SK-N-SH (cell line): ENCODE data around the gene KLHDC9. TPM values are rescaled to one million over a fixed set of nuclear protein-coding genes. Genes with fewer than 3 reads are reported as not detected.

Source experiments
- CTCF ChIA-PET: fragments of 300-600, 350-600 bp; formaldehyde crosslinking; extraction: SDS; loops from one replicate; lab custom pipeline; 2021; lab: Yijun Ruan, JAX
- POLR2A ChIA-PET: fragments of 350-600 bp; sonication (Branson Sonifier 250); formaldehyde crosslinking; extraction: SDS; loops from one replicate; lab custom pipeline; 2020; ENCODE audit warnings: antibody characterized with exemption, inconsistent platforms; lab: Yijun Ruan, JAX
- DNase-seq: peaks from one replicate; pipeline ENCODE4 v3.0.0; 2012
- H2AFZ ChIP-seq: fragments of 200-600 bp; sonication (generic); 2 replicates; pipeline ENCODE4 v1.8.1; 2016; ENCODE audit warnings: antibody characterized with exemption, mild to moderate bottlenecking, low read depth
- H3F3A ChIP-seq: fragments of 200-600 bp; sonication (generic); replicated peaks from 2 replicates; pipeline ENCODE3; 2016; ENCODE audit warnings: antibody characterized with exemption, mild to moderate bottlenecking; ENCODE audit not compliant: insufficient read depth
- H3K27ac ChIP-seq, 2 experiments: fragments of 200-500 bp in 1 of 2; fragments of 200-600 bp in 1 of 2; sonication (Bioruptor generic) in 1 of 2; sonication (generic), shearing (Covaris generic) in 1 of 2; 2 replicates each; pipeline versions ENCODE4 v1.5.1 to v1.6.1; 2014 to 2016; ENCODE audit warnings: low read depth in 2 of 2, inconsistent platforms in 1 of 2, low read length in 1 of 2, mild to moderate bottlenecking in 1 of 2, mixed read lengths in 1 of 2
- H3K27me3 ChIP-seq: fragments of 200-600 bp; sonication (generic), shearing (Covaris generic); 2 replicates; pipeline ENCODE4 v1.6.1; 2016; ENCODE audit warnings: mixed run types; ENCODE audit not compliant: insufficient read depth
- H3K36me3 ChIP-seq, 2 experiments: fragments of 200-500 bp in 1 of 2; fragments of 200-600 bp in 1 of 2; sonication (Bioruptor generic) in 1 of 2; sonication (generic) in 1 of 2; replicated peaks in 1 of 2; 2 replicates each; pipeline versions ENCODE3 to v1.5.1; 2014 to 2016; ENCODE audit warnings: low read length in 1 of 2, mild to moderate bottlenecking in 1 of 2; ENCODE audit not compliant: insufficient read depth in 2 of 2, control insufficient read depth in 1 of 2
- H3K4me1 ChIP-seq, 2 experiments: fragments of 200-500 bp in 1 of 2; fragments of 200-600 bp in 1 of 2; sonication (Bioruptor generic) in 1 of 2; sonication (generic), shearing (Covaris generic) in 1 of 2; 2 replicates each; pipeline versions ENCODE4 v1.5.1 to v1.6.1; 2014 to 2016; ENCODE audit warnings: low read depth in 1 of 2, low read length in 1 of 2, mixed run types in 1 of 2; ENCODE audit not compliant: insufficient read depth in 2 of 2, control insufficient read depth in 1 of 2
- H3K4me2 ChIP-seq: fragments of 200-600 bp; sonication (generic), shearing (Covaris generic); 2 replicates; pipeline ENCODE4 v1.6.1; 2017; ENCODE audit warnings: mixed run types
- H3K4me3 ChIP-seq, 2 experiments: fragments of 200-500 bp in 1 of 2; fragments of 200-600 bp in 1 of 2; sonication (Bioruptor generic) in 1 of 2; sonication (generic), shearing (Covaris generic) in 1 of 2; 2 replicates each; pipeline versions ENCODE4 v1.5.1 to v1.8.1; 2014 to 2016; ENCODE audit warnings: low read depth in 2 of 2, inconsistent platforms in 1 of 2, low read length in 1 of 2, mild to moderate bottlenecking in 1 of 2, mixed read lengths in 1 of 2, moderate library complexity in 1 of 2
- H3K79me2 ChIP-seq: fragments of 200-600 bp; sonication (generic); 2 replicates; pipeline ENCODE4 v1.8.1; 2017; ENCODE audit warnings: mild to moderate bottlenecking; ENCODE audit not compliant: insufficient read depth
- H3K9ac ChIP-seq: fragments of 200-600 bp; sonication (generic); 2 replicates; pipeline ENCODE4 v1.6.1; 2017; ENCODE audit warnings: mixed run types
- H3K9me2 ChIP-seq: fragments of 200-600 bp; sonication (generic); 2 replicates; pipeline ENCODE4 v1.6.1; 2017; ENCODE audit warnings: mixed run types
- H3K9me3 ChIP-seq: fragments of 200-600 bp; sonication (generic); 2 replicates; pipeline ENCODE4 v1.6.1; 2017; ENCODE audit warnings: mixed run types, mild to moderate bottlenecking, moderate library complexity
- H4K20me1 ChIP-seq: fragments of 200-600 bp; sonication (generic); 2 replicates; pipeline ENCODE4 v1.6.1; 2017; ENCODE audit warnings: mild to moderate bottlenecking, mixed run types; ENCODE audit not compliant: insufficient read depth
- CHD2 ChIP-seq: fragments of 150-350 bp; IDR thresholded peaks from 2 replicates; pipeline ENCODE4 v1.6.1; 2018; ENCODE audit warnings: low read length; ENCODE audit not compliant: partially characterized antibody
- CTCF ChIP-seq: fragments of 200-600 bp; sonication (generic); IDR thresholded peaks from 2 replicates; pipeline ENCODE4 v1.6.1; 2017; ENCODE audit warnings: antibody characterized with exemption, mild to moderate bottlenecking, moderate library complexity
- ELF1 ChIP-seq: IDR thresholded peaks from 2 replicates; pipeline ENCODE4 v1.4.0; 2012
- EZH2phosphoT487 ChIP-seq: fragments of 200-600 bp; sonication (generic); IDR thresholded peaks from 2 replicates; pipeline ENCODE4 v1.6.1; 2017; ENCODE audit warnings: low read depth, mixed run types, mild to moderate bottlenecking, antibody characterized with exemption, moderate library complexity, borderline replicate concordance
- FOXJ3 ChIP-seq: sonication (generic); formaldehyde crosslinking; IDR thresholded peaks from 2 replicates; pipeline ENCODE4 v1.5.1; 2020; ENCODE audit warnings: mild to moderate bottlenecking, missing genetic modification reagents
- FOXM1 ChIP-seq: IDR thresholded peaks from 2 replicates; pipeline ENCODE4 v1.4.0; 2012; ENCODE audit warnings: low read depth, mild to moderate bottlenecking
- GATA2 ChIP-seq: sonication (generic); formaldehyde crosslinking; IDR thresholded peaks from 2 replicates; pipeline ENCODE4 v1.5.0; 2020; ENCODE audit warnings: mild to moderate bottlenecking, missing genetic modification reagents
- MAX ChIP-seq: IDR thresholded peaks from 2 replicates; pipeline ENCODE4 v1.4.0; 2012; ENCODE audit warnings: low read depth
- MEF2A ChIP-seq: IDR thresholded peaks from 2 replicates; pipeline ENCODE4 v1.4.0; 2012; ENCODE audit warnings: low read depth, borderline replicate concordance
- NFIC ChIP-seq: IDR thresholded peaks from 2 replicates; pipeline ENCODE4 v1.4.0; 2012; ENCODE audit warnings: borderline replicate concordance
- SIN3A ChIP-seq: IDR thresholded peaks from 2 replicates; pipeline ENCODE4 v1.6.1; 2012; ENCODE audit warnings: low read depth, mild to moderate bottlenecking, low read length, moderate library complexity, borderline replicate concordance
- TEAD4 ChIP-seq: IDR thresholded peaks from 2 replicates; pipeline ENCODE4 v1.4.0; 2012; ENCODE audit warnings: mild to moderate bottlenecking, borderline replicate concordance; ENCODE audit not compliant: insufficient read depth
- WGBS: methylation state at CpG from one replicate; pipeline ENCODE4 v1.1.6; 2017; ENCODE audit warnings: low lambda C conversion rate; 5-methylcytosine and 5-hydroxymethylcytosine counted together
- polyA plus RNA-seq, 3 experiments: library from polyadenylated mRNA; depleted of rRNA; stranded (reverse); fragments of >200 nt; gene quantifications; 2 replicates each; pipeline ENCODE4 v1.2.3, GENCODE V29; 2012
- TF ChIP-seq, protein P1 (sequence below): IDR thresholded peaks from 2 replicates; pipeline ENCODE4 v1.4.0; 2012; ENCODE audit warnings: low read depth, borderline replicate concordance
- TF ChIP-seq, protein P2 (sequence below): IDR thresholded peaks from 2 replicates; pipeline ENCODE4 v1.6.1; 2012; ENCODE audit warnings: mild to moderate bottlenecking, low read depth, low read length, moderate library complexity

The KLHDC9 gene
- polyA plus RNA-seq, 1 of the 3 experiments (the other 2 are of a cell fraction): 4.7 TPM

DNA sequence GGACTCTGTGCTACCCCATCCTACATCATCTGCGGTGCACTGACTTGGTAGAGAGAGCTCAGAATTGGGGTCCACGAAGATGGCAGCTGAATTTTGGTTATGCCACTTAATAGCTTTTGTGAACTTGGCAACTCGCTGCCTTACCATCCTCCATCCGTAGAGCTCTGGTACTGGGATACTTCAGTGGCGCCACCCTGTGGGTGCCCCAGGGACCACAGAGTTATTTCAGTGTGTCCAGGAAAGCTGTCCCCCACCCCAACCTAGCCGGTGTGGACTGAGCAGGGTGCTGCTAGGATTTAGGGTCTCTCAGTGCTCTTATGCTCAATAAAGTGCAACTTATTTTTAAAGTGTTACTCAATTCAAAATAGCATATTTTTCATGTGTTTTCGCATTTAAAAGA lies 43.4 kb upstream of the KLHDC9 start:
- no peak overlapping the region for H3K4me2 ChIP-seq
- H3K9ac ChIP-seq: no peak overlapping the region
- H3K9me3 ChIP-seq: no peaks in the 10 kb centered on the region
- no peaks in the 10 kb centered on the region for H3K4me1 ChIP-seq
- H3K27me3 ChIP-seq: no peaks in the 10 kb centered on the region
- no peak for DNase-seq
- H2AFZ ChIP-seq: no peak overlapping the region
- no peaks in the 10 kb centered on the region for H3K9me2 ChIP-seq
- H3F3A ChIP-seq: no peaks in the 10 kb centered on the region
- TF ChIP-seq ELF1: no peak
- no peak for TF ChIP-seq CHD2
- peak; percentile 34; the same call in 1 of the 2 replicates for TF ChIP-seq CTCF
- no peak overlapping the region for H3K27ac ChIP-seq
- H3K4me3 ChIP-seq: no peak overlapping the region
- H3K79me2 ChIP-seq: no peaks in the 10 kb centered on the region
- ChIA-PET CTCF (interaction anchor here (0.7 to 1.5 kb wide), 3 partner anchors 16 to 43 kb away, joined by 3 to 4 read pairs (median 3); partner anchors contain the start of gene KLHDC9), POLR2A (no interaction called here)
- H4K20me1 ChIP-seq: no peaks in the 10 kb centered on the region
- 54% methylated on average over 5 of the region's 7 CpGs for WGBS
- no peaks in the 10 kb centered on the region for H3K36me3 ChIP-seq

GRCh38 chr1:161059293-161059692 lies 38.9 kb upstream of the KLHDC9 start:
- POLR2A ChIA-PET: no interaction called here
- Histone ChIP-seq H3K4me2 (no peak overlapping the region), H3K9me3 (no peaks in the 10 kb centered on the region), H3F3A (no peaks in the 10 kb centered on the region), H3K4me3 (no peak overlapping the region), H3K9ac (no peak overlapping the region), H3K79me2 (no peaks in the 10 kb centered on the region), H2AFZ (no peak overlapping the region), H3K27me3 (peaks cover 5% of the 10 kb centered on the region; the same call in 1 of the 2 replicates), H3K4me1 (no peaks in the 10 kb centered on the region), H3K27ac (no peak overlapping the region), H3K9me2 (no peaks in the 10 kb centered on the region), H3K36me3 (no peaks in the 10 kb centered on the region), H4K20me1 (no peaks in the 10 kb centered on the region)
- TF ChIP-seq ELF1: no peak
- no peak for TF ChIP-seq GATA2 (CRISPR knock-in tag)
- TF ChIP-seq FOXJ3 (CRISPR knock-in tag): no peak
- no peak for TF ChIP-seq SIN3A
- no peak for TF ChIP-seq TEAD4
- TF ChIP-seq CTCF: no peak
- no peak for TF ChIP-seq MEF2A
- no peak for TF ChIP-seq EZH2phosphoT487
- TF ChIP-seq FOXM1: no peak
- TF ChIP-seq, protein P1, sequence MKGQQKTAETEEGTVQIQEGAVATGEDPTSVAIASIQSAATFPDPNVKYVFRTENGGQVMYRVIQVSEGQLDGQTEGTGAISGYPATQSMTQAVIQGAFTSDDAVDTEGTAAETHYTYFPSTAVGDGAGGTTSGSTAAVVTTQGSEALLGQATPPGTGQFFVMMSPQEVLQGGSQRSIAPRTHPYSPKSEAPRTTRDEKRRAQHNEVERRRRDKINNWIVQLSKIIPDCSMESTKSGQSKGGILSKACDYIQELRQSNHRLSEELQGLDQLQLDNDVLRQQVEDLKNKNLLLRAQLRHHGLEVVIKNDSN: no peak
- TF ChIP-seq, protein P2, sequence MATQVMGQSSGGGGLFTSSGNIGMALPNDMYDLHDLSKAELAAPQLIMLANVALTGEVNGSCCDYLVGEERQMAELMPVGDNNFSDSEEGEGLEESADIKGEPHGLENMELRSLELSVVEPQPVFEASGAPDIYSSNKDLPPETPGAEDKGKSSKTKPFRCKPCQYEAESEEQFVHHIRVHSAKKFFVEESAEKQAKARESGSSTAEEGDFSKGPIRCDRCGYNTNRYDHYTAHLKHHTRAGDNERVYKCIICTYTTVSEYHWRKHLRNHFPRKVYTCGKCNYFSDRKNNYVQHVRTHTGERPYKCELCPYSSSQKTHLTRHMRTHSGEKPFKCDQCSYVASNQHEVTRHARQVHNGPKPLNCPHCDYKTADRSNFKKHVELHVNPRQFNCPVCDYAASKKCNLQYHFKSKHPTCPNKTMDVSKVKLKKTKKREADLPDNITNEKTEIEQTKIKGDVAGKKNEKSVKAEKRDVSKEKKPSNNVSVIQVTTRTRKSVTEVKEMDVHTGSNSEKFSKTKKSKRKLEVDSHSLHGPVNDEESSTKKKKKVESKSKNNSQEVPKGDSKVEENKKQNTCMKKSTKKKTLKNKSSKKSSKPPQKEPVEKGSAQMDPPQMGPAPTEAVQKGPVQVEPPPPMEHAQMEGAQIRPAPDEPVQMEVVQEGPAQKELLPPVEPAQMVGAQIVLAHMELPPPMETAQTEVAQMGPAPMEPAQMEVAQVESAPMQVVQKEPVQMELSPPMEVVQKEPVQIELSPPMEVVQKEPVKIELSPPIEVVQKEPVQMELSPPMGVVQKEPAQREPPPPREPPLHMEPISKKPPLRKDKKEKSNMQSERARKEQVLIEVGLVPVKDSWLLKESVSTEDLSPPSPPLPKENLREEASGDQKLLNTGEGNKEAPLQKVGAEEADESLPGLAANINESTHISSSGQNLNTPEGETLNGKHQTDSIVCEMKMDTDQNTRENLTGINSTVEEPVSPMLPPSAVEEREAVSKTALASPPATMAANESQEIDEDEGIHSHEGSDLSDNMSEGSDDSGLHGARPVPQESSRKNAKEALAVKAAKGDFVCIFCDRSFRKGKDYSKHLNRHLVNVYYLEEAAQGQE: no peak
- no peak for TF ChIP-seq NFIC
- TF ChIP-seq MAX: no peak
- no peak for DNase-seq
- WGBS: 53% methylated on average over 6 of the region's 6 CpGs
- CTCF ChIA-PET: no interaction called here
